OCI-LY1 (cell line): ENCODE results near the gene REM1.

Source experiments
- CTCF ChIP-seq: fragments of 200-600 bp; sonication (generic), shearing (Covaris generic); IDR thresholded peaks from 2 replicates; pipeline ENCODE4 v1.5.1; 2017; ENCODE audit warnings: mild to moderate bottlenecking, antibody characterized with exemption, low read length, moderate library complexity, mixed read lengths
- EZH2 ChIP-seq: fragments of 200-600 bp; sonication (generic), shearing (Covaris generic); IDR thresholded peaks from 2 replicates; pipeline ENCODE4 v1.8.0; 2017; ENCODE audit warnings: borderline replicate concordance, mixed run types, mild to moderate bottlenecking, antibody characterized with exemption, low read length, moderate library complexity, mixed read lengths

- TF ChIP-seq CTCF (no peak), EZH2 (no peak)
Observed at GRCh38 chr20:31449511-31450414, 25.3 kb upstream of the REM1 start.
